ENCODE data around the gene CXCR3.
A peak's percentile ranks its signal among the peaks of the same experiment; 100 is the strongest.
"Not testable (repeated sequence)": the region's sequence is repeated elsewhere in the genome, so short reads cannot be mapped to it uniquely, and the experiment has no call there.

Gene CXCR3

DNA sequence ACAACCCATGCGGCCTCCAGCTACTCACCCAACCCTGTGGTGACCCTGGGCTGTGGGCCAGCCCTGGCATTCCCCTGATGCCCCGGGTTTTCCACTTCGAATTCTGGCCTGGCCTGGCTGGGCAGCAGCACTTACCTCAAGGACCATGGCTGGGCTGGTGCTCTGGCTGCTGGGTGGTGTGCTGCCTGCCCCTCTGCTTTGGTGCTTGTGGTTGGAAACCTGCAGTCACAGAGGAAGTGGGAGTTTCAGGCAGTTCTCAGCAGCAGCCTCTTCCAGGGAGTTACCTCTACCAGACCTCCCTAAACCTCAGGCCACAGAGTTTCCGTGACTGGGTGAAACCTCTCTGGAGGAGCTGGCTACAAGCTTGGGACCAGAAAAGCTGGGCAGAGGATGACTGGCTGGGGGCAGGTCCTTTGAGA lies at the start of gene CXCR3:
Gene CXCR3 (minus strand): TSS at position 209 of the 419 bp plus-strand sequence. CDS start 62 bp downstream, at position 147.
- no peak for DNase-seq

DNA sequence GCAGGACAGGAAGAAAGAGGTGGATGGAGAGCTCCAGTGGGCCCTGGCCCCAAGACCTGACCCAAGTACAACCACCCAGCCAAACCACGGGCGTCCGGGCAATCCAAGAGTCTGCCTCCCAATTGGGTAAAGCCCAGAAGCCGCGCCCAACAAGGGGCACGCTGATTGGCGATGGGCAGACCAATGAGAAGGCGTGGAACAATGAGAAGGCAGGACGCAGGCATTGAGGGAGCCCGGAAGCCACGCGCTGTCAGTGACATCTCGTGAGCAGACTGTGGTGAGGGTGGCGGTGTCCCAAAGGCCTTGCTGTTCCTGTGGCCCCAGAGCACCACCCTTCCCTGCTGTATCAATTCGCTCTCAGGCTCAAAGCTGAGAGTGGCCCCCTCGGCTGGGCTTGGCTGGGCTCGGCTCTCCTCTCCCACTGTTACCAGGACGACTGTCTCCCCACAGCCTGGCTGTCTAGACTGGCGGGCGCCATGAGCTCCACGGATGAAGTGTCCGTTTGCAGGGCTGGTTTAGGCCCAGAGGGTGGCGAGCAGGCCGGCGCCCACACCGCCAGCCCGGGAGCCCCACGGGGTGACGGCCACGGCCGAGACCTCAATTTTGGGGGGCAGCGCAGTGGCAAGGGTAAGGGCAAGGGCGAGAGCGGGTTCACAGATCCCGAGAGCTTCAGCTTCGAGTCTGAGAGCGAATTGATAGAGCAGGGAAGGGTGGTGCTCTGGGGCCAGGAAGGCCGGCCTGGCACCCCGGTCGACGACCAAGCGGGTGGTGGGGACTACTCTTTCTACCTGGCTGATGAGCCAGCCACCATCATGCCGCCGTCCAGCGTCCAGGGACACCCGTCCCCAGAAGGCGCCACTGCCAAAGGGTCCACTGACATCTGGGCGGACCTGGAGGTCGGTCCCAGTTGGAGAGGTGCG lies 49.3 kb upstream of the CXCR3 start, which contains the start of gene LOC101059915:
Gene LOC101059915 (plus strand): TSS at position 219 of the 920 bp plus-strand sequence.
- DNase-seq = no peak

DNA sequence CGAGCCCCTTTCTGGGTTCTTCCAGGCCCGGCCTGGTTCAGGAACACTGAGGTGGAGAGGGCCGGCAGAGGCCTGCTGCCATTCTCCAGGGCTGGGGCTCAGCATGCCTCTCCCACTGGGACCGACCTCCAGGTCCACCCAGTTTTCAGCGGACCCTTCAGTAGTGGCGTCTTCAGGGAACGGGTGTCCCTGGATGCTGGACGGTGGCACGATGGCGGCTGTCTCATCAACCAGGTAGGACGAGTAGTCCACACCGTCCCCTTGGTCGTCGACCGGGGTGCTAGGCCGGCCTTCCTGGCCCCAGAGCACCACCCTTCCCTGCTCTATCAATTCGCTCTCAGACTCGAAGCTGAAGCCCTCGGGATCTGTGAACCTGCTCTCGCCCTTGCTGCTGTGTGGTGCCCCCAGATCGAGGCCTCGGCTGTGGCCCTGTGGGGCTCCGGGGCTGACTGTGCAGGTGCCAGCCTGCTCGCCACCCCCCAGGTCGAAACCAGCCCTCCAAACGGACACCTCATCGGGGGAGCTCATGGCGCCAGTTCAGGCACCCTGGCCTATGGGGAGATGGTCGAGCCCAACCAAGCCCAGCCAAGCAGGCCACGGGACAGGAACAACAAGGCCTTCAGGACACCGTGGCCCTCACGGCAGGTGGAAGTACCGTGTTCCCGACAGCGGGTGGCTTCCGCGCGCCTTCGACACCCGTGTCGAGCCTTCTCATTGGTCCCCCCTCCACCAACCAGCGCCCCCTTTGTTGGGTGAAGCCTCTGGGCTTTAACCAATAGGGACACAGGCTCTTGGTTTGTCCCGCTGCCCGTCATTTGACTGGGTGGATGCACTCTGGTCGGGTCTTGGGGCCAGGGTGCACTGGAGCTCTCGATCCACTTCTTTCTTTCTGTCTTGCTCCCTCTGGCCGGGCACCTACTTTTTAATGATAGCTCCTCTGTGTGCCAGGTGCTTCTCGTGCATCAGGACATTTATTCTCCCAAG lies 48.2 kb upstream of the CXCR3 start:
- no peak for DNase-seq

DNA sequence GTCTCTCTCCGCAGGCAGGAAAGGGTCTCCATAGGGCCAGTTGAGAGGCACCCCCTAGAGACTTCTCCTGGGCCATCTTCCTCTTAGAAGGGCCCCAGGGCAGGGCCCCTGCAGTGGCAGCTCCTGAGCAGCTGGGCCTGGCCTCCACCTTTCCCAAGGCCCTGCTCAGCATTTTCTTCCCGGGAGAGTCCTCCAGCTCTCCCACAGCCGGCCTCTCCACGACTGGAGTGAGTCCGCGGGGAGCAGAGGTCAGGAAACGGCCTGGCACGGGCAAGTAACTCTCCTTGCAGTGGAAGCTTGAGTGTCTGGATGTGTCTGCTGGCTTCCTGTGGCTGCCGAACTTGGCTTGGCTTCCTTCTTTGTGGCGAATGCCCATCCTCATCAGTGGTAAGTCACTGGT lies 47.4 kb upstream of the CXCR3 start:
- no peak for DNase-seq

DNA sequence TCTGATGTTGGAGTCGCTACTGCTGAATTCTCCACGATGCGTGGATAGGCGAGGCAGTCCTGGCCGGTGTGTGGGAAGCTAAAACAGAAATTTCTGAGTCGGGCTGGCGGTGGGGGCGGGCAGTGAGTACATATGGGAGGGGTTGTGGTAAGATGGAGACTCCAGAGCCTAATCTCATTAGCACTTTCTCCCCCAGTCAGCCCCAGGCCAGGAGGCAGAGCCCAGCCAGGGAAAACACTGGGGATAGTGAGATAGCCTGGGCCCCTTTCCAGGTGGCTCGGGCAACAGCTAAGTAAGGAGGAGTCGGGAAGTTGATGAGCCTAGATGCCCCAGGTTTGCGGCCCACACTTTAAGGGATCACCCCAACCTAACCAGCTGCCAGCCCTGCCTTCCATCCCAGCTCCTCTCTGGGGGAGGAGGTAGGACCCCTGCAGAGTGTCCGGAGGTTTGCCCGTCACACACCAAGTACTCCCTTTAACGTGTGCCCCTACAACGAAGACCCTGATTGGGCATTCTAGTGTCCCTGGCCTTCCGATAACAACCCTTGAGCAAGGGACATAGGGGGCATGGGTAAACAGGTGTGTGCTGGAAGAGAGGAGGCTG lies 46.7 kb upstream of the CXCR3 start:
- no peak for DNase-seq

DNA sequence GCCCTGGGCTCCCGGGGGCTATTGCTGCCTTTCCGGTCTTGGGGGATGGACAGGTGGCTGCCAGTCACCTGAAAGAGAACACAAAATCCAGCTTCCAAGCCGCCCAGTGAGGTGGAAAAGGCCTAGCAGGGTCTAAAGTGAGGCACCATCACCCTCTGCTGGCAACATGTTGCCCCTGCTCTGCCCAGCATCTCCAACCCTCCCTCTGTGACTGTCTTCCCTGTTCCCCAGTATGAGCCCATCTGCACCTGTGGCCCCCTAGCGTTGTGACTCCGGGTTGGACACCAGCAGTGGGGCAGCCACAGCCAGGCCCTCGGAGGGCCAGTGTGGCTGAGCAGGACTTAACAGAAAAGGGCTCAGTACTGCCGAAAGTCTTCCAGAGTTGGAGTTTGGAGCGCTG lies 45.9 kb upstream of the CXCR3 start:
- DNase-seq = not testable (repeated sequence)

DNA sequence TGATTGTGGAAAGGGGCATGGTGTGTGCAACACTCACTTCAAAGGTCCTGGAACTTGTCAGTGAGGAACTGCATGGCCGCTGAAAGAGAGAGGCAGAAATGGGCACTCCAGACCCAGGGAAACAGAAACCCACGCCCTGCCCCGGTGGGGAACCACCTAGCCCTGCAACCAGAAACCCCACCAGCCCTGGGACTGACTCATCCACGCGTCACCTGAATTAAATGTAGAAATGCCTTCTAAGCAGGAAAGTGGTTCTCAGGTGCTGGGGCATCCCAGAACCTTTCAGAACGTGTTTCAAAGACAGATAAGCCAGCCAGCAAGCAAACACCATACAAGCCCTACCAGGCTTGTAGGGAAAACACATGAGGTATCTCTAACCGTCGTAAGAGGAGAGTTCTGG lies 44.9 kb upstream of the CXCR3 start:
- not testable (repeated sequence) for DNase-seq

DNA sequence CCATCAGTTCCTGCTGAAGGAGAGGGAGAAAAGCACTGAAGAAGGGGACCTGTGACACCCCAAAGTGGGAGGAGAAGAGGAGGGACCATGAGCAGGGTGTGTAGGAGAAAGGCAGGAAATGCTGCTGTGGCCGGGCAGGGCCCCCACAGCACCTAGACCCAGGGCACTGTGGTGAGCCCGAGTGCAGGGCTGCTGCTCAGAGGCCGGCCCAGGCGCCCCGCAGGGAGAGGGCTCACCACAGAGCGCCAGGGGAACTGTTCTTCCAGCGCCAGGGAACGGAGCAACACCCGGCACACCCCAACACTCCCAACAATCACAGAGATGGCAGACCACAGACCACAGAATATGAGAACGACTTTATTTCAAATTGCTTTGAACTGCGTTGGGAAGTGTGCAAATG lies 44.3 kb upstream of the CXCR3 start:
- not testable (repeated sequence) for DNase-seq

DNA sequence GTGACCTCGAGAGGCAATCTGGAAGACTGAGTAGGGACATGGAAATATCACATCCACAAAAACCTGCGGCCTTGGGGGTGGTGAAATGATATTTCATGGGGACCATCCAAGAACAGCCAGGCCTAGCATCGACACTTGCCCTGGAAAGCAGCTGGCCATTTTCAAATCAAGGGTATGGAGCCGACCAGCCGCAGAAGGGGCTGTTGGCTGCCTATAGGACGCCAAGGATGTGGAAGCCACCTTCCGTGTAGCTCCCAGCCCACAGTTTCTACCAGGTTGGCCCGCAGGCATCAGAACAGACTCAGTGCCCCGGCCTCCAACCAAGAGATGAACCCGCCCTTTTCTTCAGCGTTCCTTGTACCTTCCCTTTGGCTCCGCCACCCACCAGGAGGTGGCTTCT lies 43.6 kb upstream of the CXCR3 start:
- DNase-seq = no peak

DNA sequence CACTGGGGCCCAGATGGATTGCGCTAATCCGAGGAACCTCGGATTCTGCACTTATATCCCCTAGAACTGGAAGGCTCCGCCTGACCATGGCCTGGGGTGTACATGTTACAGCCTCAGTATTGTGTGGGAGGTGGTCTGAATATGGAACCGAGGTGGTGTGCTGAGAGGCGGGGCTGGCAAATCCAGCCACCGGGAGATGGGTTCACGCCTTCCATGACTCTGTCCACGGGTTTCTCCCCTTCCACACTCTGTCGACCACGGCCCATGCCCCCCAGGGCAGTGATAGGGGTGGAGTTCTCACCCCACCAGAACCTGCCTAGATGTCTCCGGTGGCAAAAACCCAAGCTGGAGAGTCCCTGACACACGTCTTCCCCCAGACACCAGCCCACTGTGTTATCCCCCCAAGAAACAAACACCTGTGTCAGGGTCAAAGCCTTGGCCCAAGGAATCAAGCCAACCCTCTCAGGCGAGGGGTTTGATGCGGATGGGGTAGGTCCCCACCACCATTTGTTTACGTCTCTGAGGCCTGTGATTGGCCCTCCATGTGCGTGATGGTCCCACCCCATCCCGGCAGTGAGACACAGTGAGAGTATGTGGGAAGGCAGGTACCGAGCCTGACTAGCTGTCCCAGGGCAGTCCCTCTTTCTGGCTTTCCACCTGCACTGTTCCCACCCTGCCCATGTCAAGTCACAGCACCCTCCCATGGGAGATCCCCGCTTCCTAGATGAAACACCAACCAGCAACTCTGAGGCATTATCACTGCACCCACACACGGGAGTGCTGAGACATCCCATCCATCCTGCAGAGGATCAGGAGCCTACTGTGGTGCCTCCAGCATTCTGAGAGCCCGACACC lies 42.5 kb upstream of the CXCR3 start:
- DNase-seq = no peak

DNA sequence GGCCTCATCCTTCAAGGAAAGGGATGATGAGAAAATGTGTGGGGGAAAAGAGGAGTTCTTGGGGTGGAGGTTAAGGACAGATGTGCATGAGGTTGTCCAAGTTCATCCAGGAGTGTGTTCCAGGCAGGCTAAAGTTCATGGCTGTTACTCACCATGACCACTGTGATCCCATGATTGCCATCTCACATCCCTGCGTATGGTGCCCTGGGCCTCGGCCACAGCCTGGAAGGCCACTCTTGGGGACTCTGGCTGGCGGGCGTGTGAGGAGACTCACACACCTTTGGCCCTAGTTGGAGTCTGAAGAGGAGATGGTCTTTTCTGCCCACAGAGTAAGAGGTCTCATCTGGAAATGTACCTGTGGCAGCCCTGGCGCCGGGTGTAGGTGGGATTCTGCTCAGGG lies 41.6 kb upstream of the CXCR3 start:
- no peak for DNase-seq

DNA sequence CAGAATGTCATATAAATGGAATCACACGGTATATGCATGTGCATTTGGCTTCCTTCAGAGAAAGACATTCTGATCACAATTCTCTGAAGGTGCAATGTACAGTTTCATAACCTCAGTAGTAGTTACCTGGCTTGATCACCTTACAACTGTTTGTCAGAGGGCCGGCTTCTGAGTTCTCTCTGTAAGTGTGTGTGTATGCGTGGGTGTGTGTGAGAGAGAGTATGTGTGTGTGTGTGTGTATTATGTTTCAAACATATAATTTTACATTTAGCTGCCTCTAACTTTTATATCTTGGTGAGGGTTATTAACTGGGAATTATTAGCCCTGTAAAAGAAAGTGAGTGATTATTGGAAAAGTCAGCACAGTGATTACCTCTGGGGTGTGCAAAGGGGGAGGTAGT lies 41.0 kb upstream of the CXCR3 start:
- DNase-seq = no peak

DNA sequence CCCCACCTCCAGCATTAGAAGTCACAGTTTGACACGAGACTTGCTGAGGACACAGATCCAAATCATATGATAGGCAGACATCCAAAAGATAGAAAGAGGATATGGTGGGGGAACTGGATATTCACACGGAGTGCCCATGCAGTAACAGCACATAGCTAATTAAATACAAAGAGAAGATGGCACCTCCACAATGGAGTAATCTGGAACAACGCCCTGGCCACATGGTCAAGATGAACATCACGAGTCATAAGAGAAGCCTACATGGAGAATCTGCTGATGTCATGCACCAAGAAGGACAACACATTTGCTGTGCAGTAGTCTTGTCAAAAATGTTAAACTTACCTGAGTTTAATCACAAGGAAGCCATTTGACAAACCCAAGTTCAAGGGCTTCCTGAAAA lies 39.0 kb upstream of the CXCR3 start:
- no peak for DNase-seq

DNA sequence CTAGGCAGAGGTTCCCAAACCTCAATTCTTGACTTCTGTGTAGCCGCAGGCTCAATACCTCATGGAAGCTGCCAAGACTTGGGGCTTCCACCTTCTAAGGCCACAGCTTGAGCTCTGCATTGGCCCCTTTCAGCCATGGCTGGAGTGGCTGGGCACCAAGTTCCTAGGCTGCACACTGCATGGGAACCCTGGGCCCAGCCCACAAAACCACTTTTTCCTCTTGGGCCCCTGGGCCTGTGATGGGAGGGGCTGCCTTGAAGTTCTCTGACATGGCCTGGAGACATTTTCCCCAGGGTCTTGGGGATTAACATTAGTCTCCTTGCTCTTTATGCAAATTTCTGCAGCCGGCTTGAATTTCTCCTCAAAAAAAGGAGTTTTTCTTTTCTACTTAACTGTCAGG lies 35.0 kb upstream of the CXCR3 start:
- DNase-seq = no peak

DNA sequence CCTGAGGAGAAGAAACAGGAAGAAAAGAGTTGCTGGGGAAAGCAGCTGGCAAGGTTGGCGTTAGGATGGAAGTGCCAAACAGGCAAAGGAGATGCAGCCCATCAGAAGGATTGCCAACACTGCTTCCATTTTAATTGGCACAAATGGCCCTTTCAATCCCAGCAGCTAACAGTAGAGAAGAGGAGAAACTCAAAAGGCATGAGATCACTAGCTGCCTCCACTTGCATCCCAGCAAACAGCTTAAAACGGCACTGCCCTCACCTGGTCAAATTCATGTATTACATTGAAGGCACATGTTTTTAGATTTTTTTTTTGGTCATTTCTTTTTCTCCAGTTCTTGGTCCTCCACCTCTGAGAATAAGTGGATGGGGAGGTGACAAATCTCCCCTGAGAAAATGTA lies 34.1 kb upstream of the CXCR3 start:
- DNase-seq = peak; percentile 46

DNA sequence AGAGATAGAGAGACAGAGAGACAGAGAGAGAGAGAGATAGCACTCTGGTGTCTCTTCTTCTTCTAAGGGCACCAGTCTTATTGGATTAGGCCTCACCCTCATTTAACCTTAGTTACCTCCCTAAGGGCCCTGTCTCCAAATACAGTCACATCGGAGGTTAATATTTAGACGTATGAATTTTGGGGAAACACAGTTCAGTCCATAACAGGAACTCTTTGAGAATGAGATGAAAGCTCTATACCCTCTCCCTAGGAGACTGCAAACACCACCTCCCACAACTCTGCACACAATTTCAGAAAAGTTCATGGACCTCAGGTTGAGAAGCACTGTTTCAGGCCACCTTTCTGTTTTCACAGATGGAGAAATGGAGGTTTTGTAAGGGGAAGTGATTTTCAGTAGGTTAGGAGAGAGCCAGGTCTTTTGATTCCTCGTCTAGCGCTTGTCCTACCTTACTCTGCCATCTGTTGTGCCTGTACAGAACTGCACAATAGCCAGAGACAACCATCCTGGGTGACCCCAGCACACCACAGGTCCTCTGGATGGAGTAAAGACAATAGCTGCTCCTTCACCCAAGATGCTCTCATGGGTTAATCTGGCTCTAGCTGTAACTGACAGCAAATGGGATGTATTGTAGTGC lies 32.1 kb upstream of the CXCR3 start:
- peak; percentile 42 for DNase-seq

DNA sequence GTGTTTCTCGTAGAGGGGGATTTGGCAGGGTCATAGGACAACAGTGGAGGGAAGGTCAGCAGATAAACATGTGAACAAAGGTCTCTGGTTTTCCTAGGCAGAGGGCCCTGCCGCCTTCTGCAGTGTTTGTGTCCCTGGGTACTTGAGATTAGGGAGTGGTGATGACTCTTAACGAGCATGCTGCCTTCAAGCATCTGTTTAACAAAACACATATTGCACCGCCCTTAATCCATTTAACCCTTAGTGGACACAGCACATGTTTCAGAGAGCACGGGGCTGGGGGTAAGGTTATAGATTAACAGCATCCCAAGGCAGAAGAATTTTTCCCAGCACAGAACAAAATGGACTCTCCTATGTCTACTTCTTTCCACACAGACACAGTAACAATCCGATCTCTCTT lies 26.1 kb upstream of the CXCR3 start:
- not testable (repeated sequence) for DNase-seq

DNA sequence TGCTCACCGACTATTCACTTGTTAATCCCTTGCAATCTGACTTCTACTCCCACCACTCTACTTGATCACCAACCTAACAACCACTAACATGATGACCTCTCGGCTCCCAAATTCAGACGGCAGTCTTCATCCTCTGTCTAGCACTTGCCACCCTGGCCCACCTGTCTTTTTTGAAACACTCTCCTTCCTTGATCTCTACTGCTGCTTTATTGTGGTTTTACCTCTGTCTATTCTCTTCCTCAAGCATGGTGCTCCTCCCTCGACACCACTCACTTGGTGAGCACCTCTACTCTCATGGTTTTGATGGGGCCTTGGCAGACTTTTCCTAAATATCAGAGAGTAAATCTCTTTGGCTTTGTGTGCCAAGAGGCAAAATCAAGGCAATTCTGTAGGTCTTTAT lies 21.7 kb upstream of the CXCR3 start:
- no peak for DNase-seq

DNA sequence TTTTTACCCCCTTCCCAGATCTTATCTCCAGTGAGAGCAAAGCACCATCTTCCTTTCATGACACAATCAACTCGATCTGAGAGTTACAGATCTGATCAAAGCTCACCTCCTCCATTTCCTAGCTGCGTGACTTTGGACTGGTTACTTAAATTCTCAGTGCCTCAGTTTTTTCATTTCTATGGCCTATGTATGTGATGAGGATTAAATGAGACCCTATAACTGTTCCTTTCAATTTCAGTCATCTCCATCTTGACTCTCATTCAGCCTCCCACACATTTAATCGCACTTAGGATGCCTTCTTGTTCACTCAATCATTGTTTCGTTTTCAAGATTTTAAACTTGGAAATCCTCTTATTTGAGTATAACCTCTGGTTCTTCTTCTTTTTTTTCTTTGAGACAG lies 20.1 kb upstream of the CXCR3 start:
- DNase-seq = no peak

DNA sequence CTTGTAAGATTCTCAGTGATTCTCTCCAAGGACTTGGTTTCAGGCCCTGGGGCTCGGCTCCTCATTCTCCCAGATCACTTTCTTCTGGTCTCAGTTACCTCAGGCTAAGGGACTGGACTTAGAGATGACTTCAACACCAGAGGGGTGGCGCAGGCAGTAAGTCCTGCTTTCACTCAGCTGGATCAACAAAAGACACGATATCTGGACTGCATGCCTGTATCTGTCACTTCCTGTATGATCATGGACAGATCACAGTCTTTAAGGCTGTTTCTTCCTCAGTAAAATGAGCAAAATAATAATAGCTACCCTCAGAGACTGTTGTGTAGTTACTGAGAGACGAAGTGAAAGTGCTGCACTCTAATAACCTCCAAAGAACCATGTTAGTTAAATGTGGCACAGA lies 19.5 kb upstream of the CXCR3 start:
- DNase-seq = no peak

DNA sequence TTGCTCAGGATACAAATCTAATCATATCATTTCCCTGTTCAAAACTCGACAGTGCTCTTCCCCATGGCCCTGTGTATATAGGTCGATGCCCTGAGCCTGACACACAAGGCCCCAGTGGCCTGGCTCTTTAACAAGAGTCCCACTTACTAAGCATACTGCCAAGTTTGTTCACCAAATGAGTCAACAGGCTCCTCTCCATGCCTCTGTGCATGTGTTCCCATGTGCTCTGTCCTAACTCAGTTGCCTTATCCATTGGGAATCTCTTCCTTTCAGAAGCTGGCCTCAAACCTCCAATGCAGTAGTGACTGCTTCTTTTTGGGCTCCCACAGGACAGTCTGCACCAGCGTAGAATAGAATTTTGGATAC lies 18.9 kb upstream of the CXCR3 start:
- DNase-seq = no peak
